HG02970 (cell line): Measurements from ENCODE around the gene CFAP299.

Experiments
- ATAC-seq: cut with Tn5 transposase; IDR thresholded peaks from one replicate; pipeline ENCODE4 v1.9.1; 2021; ENCODE audit warnings: mild to moderate bottlenecking, moderate library complexity, moderate number of reproducible peaks; ENCODE audit not compliant: unreplicated experiment, low FRiP score

The CFAP299 gene

DNA sequence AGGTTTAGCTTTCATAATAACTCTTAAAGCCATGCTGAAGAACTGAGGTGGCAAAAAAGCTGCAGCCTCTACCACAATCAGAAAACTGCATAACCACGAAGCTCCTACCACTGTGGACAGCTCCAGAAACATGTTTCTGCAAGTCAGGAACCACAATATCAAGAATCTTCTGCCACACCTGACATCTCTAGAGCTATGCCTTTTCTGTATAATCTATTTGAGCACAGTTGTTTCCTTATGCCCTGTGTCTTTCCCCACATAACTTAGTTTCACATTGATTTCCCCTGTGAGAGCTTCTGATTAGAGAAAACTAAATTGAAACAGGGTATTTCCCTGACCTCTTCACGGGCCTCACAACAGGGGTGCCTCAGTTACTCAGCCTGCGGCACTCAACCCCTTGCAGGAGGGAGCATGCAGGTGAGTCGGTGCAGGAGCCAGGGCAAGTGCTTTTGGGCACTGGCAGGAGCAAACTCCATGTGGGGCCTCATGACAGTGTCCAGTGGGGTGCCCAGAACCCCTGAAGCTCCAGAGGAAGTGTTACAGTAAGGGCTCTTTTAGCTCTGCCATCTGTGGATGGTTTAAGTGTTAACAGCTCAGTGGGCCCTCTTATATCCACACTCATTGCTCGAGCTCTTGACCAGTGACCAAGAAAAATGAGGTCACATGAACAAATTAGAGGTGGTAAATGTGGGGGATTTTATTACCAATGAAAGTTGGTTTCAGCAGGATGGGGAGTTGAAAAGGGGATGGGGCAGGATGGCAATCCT, 562.2 kb downstream of the CFAP299 start:
- no peak for ATAC-seq

DNA sequence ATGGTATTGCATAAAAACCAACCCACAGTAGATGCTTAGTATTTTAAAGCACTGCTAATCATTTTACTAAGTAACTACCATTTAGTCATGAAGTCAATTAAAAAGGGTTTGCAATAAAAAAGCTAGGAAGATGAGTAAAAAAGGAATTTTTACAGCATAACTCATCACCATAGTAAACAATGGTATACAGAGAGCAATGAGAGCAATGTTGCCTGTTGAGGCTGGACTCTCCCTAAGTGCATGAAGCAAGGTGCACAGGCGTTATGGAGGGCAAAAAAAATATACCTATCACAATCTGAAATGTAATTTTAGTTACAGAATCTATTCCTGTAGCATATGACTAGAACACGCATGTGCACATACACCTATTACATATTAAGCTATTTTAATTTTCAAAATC, 565.4 kb downstream of the CFAP299 start:
- no peak for ATAC-seq

DNA sequence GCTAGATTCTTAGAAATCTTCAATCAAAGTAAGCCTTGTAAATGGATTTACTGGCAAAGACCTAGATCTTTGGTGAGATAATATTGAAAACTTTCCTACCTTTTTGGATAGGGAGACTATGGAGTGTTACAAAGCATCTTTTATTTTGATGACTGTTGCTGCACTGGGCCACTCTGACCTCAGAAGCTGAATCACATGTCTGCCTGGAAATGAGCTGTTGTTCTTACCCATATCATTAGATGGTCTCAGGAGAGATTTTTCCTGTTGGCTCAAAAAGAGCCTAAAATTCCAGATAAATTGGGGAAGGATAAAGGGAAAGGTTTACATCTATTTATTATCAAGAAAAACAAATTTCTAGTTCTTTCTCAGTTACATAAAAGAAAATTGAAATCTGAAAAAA, 567.5 kb downstream of the CFAP299 start:
- no peak for ATAC-seq

DNA sequence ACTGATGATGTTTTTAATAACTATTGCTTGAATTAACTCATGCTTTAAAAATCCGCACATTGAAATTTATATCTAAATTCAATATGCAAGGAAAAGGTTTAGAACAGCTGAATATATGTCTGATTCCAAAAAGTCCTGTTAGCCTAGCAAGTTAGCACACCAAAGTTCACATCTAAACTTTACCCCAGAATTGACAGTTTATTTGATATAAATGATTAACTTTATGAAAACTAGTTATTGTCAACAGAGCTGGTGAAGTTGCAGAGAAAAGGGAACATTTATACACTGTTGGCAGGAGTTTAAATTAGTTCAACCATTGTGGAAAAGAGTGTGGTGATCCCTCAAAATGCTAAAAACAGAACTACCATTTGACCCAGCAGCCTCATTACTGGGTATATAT, 574.4 kb downstream of the CFAP299 start:
- no peak for ATAC-seq

DNA sequence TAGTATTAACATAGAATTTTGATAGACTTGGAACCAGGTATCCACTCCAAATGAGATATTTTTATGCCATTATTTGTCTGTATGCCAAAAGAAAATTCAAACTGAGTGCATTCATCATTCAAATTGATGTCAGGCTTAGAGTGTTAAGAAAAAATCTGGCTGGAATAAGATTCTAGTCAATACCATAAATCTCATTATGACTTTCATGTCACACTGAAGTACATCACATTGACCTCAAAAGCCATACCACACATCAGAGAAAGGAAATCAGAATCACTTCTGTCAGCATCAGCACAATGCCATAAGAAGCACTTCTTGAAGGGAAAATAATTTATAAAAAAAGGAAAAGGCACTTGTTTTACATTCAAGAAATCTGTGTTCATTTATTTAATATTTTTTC, 575.9 kb downstream of the CFAP299 start:
- no peak for ATAC-seq

DNA sequence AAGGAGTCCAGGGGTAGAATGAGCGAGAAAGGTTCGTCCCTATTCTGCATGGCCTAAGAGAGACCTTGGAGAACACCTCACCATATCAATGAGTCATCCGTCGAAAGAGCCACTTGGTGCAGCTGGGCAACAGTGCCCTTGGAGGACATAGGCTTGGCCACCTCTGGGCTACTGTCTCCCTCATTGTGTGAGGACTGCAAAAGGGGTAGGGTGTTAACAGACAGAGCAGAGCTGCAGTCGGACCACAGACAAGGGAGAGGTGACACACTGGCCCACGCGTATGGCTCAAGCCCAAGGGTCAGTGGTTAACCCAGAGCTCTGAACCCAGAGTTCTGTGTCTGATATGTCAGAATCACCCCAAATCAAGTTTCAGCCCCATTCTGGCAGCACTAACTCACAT, 576.8 kb downstream of the CFAP299 start:
- ATAC-seq = no peak

DNA sequence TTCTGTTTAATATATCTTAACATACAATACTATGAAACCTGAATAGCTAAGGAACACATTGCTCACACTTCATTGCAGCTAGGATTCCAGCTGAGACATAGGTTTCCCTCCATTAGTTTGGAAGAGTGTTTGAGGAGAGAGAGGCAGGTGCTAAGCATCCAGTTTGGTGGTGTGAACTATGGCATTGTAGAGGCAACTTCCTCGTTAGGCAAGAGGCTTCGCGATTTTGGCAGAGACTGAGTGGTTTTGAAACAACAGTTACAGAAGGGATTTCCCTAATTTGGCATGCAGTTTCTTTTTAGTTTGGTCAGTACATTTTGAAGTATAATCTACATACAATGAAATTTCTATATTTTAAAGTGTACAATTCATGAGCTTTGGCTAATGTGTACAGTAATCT, 577.9 kb downstream of the CFAP299 start:
- ATAC-seq = peak; percentile 70

DNA sequence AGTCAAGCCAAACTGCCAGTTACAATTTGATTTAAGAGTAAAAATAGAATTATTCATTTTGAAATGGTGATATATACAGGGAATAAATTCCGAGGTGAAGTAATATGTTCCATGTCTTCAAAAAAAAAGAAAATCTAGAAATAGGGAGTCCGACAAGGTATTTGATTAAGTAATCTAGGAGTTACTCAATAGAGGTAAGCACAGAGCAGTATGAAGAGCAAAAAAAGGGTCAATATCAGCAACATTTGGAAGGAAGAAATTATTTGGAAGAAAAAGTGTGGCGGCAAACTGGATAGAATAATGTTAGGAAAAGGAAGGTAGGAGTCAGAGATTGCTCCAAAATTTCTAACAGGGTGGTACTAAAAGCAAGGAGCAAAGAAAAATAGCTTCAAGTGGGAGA, 581.2 kb downstream of the CFAP299 start:
- no peak for ATAC-seq

DNA sequence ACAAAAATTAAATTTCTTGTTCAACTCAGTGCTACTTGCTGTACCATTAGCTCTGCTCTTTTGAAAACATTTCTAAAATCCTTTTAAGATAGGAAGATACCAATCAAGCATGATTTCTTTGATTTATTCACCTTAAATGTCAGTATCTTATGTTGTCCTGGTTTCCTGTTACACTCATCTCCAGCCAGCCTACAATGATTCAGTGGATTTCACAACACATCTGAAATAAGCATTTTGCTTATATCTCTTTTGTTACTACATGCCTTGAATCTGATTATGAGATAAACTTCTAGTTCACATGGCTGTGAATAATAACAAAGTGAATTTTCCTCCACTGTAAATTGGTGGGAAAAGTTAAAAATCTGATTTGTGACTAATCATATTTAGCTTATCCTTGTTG, 582.5 kb downstream of the CFAP299 start:
- no peak for ATAC-seq

DNA sequence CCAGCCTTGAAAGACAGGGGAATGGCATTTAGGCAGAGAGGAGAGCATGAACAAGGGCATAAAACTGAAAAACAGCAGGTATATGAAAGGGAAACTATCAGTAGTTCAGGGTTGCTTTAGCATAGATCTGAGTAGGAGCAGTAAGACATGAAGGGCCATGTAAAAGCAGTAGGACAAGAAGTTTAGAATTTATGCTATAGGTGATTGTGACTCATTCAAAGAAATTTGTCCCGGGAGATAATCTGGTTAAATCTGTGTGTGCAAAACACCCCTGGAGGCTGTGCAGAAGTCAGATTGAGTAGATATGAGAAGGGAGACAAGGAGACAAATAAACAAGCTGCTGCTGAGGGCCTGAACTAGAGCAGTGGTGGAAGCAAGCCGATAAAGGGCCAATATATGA, 585.9 kb downstream of the CFAP299 start:
- ATAC-seq = no peak

DNA sequence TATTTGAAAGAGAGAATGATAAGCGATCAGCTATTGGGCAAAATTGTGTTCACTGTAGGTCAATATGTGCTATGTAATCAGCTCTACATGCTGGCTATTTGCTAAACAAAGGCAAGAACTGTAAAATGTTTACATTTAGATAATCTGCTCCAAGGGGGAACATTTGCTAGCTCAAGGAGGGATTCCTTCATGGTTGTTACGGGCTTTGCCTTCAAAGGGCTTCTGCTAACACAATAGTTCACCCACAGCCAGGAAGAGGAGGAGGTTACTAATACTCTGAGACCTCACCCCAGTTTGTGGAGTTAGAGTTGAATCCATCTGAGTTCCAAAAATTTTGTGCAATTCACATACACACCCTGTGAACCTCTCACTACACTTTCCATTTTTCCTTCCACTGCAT, 587.4 kb downstream of the CFAP299 start:
- no peak for ATAC-seq

DNA sequence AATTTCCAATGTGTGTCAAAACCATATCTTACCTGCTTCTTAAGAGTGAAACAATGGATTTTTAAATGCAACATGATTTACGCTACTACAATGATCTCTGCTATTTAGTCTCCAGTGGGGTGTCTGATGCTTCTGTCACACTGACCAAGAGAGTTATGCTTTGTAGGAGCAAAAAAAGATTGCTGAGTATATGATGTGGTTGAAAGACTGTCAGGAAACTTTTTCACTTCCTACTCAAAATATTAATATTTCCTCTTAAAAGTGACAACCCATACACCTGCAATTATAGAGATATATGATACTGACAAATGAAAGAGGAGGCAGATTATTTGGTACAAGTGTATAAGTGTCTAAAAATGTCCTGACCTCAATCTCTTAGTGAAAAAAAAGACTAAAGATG, 589.8 kb downstream of the CFAP299 start:
- no peak for ATAC-seq

DNA sequence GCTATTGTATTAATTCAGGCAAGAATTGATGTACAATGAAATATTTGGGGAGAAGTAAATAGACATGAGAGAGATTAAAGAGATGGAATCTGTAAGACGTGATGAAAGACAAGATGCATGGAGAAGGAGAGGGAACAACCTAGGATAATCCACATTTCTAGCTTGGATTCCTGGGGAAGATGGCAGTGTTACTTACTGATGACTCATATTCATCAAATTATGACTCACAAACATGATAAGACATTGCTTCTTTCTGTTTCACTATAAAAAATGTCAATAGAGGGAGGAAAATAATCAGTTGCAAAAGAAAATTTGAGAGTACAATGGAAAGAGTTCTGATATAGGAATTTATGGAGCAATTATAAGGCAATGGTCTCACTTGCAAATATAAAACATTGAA, 590.9 kb downstream of the CFAP299 start:
- no peak for ATAC-seq

DNA sequence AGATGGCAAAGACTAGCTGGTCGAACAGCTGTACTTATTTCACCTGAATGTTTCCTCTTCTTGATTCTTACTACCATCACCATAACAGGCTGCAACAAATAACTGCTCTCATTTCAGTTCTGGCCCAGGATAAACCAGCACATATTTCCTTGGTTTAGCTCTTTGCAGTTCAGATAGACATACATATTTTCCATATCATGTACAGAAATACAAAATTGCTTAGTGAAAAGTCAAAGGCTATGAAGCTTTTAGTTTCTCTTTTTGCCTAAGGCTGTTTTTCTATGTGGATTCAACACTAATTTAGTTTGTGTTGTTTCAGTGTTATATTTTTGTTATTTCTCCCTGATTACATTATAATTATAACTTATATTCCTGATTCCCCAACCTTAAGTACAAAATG, 591.4 kb downstream of the CFAP299 start:
- no peak for ATAC-seq

DNA sequence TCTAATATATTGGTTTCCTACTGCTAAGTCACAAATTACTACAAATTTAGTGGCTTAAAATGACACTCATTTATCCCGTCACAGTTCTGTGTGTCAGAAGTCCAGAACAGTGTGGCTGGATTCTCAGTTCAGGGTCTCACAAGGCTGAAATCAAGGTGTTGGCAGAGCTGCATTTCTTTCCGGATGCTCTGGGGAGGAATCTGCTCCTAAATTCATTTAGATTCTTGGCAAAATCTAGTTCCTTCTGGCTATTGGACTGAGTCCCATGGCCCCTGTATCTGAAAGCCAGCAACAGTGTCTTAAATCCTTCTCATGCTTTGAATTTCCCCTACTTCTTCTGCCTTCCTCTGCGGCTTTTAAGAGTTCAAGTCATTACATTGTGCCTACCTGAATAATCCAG, 591.9 kb downstream of the CFAP299 start:
- ATAC-seq = no peak

DNA sequence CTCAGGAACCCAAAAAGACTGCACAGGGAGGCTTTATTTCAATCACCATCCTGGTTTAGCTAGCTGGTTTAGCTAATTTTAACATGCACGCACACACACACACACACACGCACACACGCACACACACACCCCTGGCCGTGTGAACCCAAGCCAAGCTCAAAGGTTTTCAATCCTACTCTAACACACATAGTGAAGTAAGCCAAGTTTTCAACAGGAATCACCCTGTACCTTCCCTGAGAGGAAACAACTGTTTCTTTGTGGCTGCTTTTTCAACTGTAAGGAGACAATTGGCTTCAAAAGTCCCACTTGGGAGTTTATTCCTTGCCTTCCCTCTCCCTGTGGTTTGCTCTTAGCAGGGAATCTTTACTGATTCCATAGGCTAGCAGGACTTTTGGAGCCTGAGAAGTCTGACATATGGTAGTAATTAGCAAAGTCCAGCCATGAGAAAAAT, 596.1 kb downstream of the CFAP299 start:
- ATAC-seq = no peak

DNA sequence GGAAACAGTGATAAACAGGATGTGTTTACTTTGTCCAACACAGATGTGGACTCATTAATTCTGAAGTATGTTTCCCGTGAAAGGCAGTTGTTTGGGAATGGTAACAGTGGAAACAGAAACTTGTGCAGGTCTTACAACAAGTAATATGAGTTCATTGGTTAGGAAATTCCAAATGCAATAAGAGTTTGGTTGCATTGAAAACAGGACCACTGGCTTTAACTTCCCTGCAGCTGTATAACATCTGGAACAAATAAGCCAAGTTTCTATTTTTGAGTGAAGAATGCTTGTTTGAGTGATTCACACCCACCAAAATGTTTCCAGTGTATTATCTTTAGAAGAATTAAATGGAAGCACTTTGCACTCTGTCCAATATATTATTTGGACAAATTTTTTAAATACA, 612.6 kb downstream of the CFAP299 start:
- ATAC-seq = no peak

DNA sequence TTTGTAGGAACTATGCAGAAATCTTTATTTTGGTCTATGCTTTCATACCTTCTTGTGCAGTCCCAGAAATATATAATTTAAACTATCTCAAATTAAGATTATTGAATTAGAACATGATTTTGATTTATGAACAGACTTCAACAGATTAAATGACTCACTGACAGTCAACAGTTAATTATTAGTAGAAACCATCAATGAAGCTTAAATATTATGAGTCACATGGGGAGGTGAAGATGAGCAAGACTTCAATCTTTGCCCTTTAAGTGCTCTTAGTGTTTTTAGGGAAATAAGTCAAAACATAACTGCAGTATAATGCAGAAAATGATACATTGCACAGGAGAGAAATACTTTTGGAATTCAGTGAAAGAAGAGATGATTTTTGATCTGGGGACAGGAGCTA, 613.5 kb downstream of the CFAP299 start:
- ATAC-seq = no peak

DNA sequence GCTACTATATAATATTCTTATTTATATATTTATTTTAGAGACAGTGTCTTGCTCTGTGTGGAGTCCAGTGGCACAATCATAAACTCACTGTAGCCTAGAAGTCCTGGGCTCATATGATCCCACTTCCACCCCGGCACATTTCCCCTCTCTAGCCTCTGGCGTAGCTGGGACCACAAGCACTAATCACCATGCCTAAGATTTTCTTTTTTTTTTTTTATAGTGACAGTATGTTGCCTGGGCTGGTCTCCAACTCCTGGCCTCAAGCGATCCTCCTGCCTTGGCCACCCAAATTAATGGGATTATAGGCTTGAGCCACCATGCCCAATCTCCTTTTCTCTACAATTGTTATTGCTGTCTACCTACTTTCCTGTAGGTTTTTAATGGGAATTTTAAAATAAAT, 620.9 kb downstream of the CFAP299 start:
- ATAC-seq = no peak

DNA sequence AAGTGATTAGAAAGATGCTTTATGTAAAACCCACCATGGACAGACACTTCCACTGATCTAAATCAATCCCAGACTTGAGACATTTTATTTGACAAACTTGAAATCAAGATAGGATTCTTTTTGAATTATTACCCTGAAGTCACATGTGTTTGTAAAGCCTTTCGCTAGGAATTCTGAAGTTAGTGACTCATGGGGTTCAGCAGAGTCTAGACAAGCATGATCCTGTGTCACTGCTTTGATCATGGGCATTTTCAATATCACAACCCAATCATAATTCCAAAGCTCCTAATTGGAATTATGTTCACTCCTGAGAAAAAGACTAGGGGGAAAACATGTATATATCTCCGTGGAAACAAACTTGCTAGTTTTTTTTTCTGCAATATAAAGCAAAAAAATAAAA, 627.5 kb downstream of the CFAP299 start:
- ATAC-seq = no peak

DNA sequence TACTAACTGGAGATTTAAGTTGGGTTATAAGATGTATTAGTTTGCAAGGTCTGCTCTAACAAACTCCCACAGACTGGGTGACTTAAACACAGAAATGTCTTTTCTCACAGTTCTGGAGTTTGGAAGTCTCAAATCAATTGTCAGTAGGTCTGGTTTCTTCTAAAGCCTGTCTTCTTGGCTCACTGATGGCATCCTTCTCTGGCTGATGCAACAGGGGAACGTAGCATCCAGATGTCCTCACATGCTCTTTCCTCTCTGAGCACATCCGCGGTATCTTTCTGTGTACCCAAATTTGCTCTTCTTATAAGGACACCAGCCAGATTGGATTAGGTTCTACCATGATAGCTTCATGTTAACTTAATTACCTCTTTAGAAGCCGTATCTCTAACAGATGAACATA, 631.8 kb downstream of the CFAP299 start:
- no peak for ATAC-seq

DNA sequence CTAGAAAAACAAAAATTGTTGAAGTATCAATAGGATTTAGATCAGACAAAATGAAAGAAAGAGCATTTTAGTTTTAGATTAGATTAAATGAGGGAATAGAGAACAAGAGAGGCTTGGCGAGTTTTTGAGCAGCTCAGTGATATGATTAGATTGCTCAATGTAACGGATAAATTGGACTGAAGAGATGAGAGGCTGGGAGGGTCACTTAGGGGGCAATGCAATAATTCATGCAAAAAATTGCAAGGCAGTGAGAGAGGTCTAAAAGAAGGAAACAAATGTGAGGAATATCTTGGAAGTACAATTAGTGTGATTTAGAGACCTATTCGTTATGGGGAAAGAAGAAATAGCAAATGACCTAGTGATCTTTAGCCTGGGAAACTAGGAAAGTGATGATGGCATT, 644.7 kb downstream of the CFAP299 start:
- ATAC-seq = no peak

DNA sequence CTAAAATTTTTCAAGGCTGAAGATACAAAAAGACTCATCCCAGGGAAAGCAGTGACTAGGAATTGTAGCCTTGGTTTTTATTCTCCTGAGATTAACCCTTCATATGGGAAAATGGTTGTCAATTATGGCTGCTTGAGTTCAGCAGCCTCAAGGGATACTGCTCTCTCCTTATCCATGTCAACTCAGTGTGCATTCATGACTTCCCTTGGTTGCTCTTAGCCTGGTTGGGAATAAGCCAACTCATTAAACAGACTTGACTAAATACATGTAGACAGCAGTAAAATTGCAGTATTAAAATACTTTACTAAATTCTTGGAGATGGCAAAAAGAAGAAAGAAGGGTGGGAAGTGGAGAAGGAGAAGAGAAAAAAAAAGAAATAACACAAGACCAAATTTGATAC, 650.5 kb downstream of the CFAP299 start:
- ATAC-seq = no peak
